AG09319 (cell line): ENCODE data around the gene DYSF.

Source experiments
- DNase-seq: peaks from one replicate; pipeline ENCODE4 v3.0.0-alpha.2; 2010; ENCODE audit warnings: low read depth; ENCODE audit errors: extremely low read depth
- CTCF ChIP-seq: IDR thresholded peaks from 2 replicates; pipeline ENCODE4 v1.5.1; 2011; ENCODE audit warnings: low read depth, mild to moderate bottlenecking, inconsistent platforms, low read length, moderate library complexity

Gene DYSF

GRCh38 chr2:71559828-71560637 lies 106.7 kb downstream of the DYSF start:
- DNase-seq: no peak
- TF ChIP-seq CTCF: no peak

GRCh38 chr2:71560638-71561011 lies 107.3 kb downstream of the DYSF start:
- DNase-seq: no peak
- no peak for TF ChIP-seq CTCF

- no peak for DNase-seq
- TF ChIP-seq CTCF: no peak
Measured at GRCh38 chr2:71561441-71562267, 108.3 kb downstream of the DYSF start.

- TF ChIP-seq CTCF: no peak
- no peak for DNase-seq
Measured at GRCh38 chr2:71562518-71562917, 109.2 kb downstream of the DYSF start.

- no peak for DNase-seq
- TF ChIP-seq CTCF: no peak
Measured at GRCh38 chr2:71563872-71564271, 110.5 kb downstream of the DYSF start.

GRCh38 chr2:71564361-71564760 lies 111.0 kb downstream of the DYSF start:
- DNase-seq: no peak
- no peak for TF ChIP-seq CTCF

- no peak for TF ChIP-seq CTCF
- DNase-seq: no peak
Measured at GRCh38 chr2:71564790-71565189, 111.4 kb downstream of the DYSF start.
